HG03025 (cell line): ENCODE measurements around the gene ATAD3C.

ENCODE experiments used
- ATAC-seq: cut with Tn5 transposase; IDR thresholded peaks from one replicate; pipeline ENCODE4 v1.9.1; 2021; ENCODE audit warnings: mild to moderate bottlenecking, moderate library complexity; ENCODE audit not compliant: unreplicated experiment, low FRiP score

The ATAD3C gene

DNA sequence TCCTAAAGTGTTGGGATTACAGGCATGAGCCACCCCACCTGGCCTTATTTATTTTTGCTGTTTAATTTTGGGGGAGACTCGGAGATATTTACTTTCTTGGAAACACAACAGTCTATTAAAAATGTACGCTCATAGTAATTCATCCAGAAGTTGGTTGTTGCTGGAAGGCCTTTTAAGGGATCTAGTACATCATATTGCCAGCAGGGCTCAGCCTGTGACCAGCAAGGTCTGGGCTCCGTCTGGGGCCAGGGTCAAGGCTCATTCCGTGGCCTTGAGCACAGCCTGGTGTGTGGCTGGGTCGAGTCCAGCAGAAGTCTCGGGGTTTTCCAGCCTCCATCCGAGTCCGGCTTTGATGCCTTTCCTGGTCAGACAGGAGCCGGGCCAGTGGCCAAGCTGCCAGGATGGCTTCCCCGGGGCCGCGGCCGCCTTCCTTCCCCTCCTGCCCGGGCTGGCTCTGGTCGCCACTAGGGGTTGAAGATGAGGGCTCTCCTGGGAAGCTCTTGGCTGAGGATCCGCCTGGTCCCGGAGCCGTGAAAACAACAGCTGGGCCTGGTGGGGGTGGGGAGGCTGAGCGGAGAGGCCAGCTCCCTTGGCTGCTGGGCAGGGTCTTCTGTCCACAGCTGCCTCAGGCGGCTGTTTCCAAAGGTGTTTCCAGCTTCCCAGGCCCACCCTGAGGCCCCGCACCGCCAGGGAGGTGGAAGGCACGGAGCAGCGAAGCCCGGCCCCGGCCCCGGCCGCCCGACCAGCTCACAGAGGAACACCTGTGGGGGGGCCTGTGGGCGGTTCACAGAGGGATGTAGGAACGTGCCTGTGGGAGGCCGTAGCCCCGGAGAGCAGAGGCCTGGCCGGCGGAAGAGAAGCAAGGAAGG is 19.1 kb upstream of the ATAD3C start:
- ATAC-seq = no peak

DNA sequence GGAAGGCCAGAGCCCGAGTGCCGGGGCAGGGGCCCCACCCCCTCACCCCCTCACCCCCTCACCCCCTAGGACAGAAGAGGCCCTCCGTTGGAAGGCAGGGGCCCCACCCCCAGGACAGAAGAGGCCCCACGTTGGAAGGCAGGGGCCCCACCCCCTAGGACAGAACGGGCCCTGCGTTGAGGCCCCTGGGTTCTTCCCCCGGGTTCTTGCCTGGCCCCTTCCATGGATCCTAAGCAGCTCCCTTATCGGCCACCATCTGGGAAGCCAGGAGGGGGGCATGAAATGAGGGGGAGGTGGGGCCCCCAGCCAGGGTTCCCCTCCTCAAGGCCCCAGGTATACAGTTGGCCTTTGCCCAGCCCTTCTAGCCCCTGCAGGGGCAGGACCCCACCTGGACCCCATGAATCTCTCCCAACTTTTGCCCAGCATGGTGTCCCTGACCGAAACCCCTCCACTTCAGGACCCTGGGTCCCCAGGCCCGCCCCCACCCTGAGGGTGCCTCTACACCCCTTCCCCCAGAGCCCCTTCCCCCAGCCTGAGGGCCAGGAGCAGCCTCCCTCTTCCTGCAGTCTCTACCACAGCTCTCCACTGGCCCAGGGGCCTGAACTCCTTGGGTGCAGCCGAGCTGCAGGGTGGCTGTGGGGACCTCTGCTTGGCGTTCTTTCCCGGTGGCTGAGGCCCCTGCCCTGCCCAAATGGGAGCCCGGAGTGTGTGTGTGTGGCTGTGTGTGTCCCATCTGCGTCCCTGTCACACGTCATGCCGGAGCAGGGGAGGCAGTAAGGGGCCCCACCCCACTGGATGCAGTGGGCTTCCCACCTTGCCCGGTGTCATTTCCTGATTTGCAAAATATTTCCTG is 18.3 kb upstream of the ATAD3C start:
- no peak for ATAC-seq

DNA sequence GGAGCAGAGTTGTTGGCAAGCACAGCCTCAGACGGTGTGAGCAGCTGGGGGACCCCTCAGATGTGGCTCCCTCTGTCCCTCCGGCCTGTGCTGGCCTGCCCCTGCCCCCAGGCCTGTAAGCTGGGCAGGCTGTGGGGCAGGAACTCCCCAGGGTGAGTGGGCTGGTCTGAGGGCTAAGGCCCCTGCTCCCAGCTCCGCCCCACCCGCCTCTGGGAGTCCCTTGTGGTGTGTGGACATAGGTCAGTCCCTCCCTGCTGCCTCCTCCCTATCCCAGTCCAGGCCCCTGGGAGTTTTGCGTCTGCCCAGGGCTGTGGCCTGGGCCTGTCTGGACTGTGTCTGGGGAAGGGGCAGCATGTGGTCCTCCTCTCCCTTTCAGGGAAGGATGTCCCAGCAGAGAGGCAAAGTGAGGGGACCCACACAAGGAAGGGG is 17.6 kb upstream of the ATAD3C start:
- no peak for ATAC-seq

DNA sequence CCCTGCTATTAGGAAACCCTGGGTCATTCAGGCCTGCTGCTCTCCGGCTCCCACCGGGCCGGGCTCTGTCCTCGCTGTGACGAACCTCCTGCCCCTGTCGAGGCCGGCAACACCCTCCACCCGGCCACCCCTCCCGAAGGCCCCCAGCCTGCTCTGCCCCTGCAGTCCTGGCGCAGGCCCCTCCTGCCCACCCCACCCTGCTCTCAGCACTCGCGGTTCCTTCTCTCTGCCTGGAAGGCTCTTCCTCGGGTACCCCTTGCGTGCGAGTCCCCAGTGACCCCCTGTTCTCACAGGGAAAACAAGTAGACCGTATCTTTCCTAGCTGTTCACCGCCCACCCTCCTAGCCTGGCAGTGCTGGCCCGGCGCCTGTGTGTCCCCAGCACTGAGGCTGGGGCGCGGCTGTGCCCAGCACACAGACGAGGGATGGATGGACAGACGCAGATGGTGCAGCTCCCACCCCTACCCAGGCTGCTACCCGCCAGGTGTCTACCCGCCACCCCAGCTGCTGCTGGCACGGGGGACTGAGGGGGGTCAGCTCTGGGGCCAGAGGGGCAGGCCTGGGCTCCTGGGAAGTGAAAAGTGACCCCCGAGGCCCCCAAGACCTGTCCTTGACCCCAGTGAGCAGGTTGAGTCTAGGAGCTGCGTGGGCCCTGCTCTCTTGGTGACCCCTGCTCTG is 17.1 kb upstream of the ATAD3C start:
- no peak for ATAC-seq

DNA sequence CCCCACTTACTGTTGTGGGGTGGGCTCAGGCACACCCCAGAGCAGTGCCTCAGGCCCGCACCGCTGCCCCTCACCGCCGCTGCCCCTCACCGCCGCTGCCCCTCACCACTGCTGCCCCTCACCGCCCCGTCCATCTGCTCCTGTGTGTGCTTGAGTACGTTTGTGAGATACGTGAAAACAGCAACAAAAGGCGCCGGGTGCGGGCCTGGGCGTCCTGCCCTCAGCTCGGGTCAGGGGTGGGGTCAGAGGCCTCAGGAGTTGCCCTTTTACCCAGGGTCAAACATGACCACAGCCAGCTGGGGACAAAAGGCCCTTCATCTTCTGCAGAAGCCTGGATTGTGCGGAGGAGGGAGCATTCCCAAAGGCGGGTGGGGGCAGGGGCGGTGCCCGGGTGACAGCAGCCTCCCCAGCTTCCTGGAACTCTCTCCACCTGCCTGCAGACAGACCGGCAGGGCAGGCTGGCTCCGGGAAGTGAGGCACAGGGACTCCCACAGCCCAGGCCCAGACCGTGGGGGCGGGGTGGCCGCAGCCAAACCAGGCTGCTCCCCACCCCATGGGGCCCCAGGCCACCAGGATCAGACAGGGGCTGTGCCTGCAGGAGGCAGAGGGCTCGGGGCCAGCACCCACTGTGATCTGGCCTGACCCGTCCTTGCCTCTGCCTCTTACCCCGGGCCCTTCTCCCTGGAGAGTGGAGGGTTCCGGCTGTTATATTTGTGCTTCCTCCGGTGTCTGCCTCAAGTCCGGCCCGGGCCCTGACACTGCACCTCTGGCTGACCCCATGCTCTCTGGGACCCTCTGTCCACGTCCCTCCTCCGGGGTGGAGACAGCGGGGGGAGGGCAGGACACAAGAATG is 16.3 kb upstream of the ATAD3C start:
- ATAC-seq = no peak

DNA sequence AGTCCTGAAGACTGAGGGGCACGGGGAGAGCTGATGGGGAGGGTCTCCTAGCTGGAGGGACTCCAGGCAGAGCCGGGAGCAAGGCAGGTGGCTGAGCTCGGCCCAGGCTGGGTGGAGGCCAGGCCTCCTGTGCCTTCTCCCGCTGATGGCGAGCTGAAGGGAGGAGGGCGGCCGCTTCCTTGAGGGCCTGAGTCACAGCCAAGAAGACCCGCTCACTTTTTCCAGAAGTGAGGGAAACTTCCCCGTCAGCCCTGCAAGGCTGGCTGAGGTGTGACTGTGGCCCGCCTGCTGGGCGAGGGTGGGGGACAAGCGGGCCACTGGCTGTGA is 15.7 kb upstream of the ATAD3C start:
- no peak for ATAC-seq

DNA sequence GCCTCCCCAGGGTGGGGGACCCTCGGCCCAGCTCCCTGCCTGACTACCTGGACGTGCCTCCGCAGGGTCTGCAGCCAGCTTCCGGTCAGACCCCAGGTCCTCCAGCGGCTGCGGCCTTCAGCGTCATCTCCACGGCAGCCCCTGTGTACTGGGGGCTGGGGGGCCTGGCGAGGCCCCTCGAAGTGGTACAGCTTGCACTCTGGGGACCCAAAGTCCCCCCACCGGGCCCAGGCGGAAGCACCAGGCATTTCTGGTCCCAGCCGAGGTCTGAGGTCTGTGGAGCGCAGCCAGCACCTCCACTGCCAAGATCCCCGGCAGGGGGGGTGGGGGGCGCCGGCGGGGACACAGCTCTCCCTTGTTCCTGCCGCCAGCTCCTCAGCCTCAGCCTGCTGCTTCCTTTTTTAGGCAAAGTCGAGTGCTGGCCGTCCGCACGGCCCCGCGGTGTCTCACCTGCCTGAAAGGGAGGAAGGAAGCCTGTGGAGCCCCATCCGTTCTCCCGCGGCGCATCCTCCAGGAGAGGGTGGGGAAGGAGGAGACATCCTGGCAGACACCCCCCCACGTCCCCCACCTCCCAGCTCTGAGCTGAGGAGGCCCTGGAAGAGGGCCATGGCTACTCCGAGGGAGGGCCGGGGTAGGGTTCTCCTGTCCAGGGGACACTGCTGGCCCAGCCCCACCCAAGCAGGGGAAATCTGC is 15.2 kb upstream of the ATAD3C start:
- ATAC-seq = no peak

DNA sequence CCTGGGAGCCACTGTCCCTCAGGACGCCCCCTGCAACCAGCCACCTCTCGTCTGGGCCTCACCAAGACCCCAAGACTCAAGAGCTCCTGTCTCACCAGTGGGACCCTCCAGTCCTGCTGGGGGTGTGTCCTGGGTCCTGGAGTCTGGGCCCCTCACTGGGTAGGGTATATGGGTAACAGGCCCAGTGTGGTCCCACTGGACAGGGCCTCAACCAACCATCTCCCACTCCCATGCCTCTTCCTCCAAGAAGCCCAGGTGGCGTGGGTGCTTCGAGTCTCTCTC is 14.7 kb upstream of the ATAD3C start:
- ATAC-seq = no peak

DNA sequence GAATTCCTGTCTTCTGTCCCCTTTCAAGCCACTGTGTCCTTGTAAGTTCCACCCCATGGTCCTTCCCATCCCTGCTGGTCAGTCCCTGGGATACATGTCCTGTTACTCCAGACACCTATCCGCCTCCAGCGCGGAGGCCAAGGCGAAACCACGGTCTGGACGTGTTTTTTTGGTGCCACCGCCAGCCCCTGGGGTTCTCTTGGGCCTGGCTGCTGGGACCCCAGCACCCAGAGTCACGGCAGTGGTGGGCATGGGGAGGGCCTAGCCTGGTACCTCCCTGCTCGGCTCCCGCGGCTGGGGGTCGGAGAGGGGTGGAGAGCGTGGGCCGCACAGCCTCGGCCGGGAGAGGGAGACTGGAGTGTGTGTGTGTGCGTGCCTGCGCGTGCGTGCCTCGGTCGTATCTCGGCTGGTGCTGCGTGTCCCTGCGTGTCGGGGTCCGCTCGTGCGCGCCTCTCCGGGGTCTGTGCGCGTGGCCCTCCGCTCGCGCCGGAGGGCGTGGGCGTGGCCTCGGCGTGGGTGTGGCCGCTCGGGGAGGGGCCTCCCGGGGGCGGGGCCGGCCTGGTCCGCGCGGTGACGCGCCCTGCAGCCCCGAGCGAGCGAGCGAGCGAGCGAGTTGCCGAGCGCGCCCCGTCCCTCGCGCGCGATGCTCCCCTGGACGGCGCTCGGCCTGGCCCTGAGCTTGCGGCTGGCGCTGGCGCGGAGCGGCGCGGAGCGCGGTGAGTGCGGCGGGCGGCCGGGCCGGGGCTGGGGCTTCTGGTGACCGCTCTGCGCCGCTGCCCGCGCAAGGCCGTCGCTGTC is 14.2 kb upstream of the ATAD3C start, which contains the start of gene VWA1:
Gene VWA1 (plus strand): TSS at position 585 of the 798 bp plus-strand sequence. CDS start 59 bp downstream, at position 644.
- no peak for ATAC-seq

DNA sequence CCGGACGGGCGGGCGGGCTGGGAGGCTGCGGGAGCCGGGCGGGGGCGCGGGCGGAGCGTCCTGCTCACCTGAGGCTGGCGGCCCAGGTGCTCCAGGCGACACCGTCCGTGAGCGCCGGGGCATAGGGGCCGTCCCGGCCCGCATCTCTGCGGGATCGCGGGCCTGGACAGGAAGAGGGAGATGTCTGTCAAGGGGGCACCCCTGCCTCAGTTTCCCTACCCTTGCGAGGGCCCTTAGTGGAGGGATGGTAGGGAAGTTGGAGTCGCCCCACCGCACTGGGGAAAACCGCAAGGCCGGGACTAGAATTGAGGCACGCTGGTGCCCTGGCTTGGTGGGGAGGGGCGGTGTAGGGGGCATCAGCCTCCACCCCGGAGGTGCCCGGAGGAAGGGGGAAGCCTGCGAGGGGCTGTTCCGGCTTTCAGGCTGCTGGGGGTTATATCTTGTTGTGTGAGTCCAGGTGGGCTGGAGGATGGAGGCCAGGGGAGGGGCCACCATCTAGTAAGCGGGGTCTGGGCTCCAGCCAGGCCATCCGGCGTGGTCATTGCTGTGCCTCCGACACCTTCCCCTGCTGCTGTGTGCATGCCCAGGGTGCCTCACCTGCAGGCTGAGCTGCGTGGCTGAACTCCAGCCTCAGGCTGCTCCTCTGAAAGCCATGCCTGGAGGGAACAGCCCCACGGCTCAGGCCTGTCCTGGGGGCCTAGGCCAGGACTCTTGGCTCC is 13.4 kb upstream of the ATAD3C start:
- no peak for ATAC-seq

DNA sequence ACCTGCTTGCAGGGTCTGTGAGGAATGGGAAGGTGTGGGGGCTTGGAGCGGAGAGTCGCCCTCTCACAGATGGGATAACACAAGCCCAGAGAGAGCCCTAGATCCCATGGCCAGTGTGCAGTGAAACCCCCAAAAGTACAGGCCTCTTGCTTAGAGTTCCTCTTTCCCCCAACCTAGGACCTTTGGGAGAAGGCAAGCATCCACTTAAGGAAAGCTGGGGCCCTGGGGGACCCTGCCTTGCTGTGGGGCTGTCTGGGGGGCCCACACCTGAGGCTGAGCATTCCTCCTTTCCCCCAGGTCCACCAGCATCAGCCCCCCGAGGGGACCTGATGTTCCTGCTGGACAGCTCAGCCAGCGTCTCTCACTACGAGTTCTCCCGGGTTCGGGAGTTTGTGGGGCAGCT is 12.9 kb upstream of the ATAD3C start:
- ATAC-seq = no peak

DNA sequence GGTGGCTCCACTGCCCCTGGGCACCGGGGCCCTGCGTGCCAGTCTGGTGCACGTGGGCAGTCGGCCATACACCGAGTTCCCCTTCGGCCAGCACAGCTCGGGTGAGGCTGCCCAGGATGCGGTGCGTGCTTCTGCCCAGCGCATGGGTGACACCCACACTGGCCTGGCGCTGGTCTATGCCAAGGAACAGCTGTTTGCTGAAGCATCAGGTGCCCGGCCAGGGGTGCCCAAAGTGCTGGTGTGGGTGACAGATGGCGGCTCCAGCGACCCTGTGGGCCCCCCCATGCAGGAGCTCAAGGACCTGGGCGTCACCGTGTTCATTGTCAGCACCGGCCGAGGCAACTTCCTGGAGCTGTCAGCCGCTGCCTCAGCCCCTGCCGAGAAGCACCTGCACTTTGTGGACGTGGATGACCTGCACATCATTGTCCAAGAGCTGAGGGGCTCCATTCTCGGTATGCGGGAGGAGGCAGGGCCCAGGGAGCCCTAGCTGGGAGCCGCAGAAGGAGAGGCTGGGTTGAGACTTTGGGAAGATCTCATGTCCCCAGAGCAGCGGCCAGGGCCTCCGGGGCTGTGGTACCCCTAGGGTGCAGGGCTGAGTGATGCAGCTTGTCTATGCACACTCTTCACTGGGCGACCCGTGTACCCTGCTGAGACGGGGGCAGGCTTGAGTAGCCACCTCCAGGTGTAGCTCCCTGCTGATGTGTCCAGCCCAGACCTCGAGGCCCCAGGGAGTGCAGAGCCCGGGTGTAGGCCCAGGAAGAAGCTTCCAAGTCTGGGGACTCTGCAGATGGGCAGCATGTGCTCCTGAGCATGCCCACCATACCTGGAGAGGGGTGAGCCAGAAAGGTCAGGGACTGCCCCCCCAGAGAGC is 12.2 kb upstream of the ATAD3C start:
- ATAC-seq = no peak

DNA sequence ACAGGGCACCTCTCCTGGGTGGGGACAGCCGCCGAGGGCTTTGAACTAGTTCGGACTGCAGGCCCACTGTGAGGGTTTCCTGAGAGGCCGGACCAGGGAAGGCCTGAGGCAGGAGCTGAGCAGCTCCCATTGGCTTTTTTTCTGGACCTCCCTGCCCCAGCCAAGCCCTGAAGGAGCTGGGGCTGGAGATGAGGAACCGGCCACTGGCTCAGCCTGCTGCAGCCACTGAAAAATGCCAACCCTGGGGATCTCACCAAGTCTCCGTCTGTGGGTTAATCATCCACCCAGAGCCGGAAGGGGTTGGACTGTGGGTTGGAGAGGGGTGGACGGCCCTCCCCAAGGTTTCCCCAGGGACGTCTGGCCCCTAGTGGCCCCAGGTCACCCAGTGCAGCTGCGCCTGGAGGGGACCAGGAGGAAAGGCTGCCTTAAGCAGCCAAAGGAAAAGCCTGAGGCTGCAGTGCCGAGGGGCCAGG is 11.5 kb upstream of the ATAD3C start:
- no peak for ATAC-seq

DNA sequence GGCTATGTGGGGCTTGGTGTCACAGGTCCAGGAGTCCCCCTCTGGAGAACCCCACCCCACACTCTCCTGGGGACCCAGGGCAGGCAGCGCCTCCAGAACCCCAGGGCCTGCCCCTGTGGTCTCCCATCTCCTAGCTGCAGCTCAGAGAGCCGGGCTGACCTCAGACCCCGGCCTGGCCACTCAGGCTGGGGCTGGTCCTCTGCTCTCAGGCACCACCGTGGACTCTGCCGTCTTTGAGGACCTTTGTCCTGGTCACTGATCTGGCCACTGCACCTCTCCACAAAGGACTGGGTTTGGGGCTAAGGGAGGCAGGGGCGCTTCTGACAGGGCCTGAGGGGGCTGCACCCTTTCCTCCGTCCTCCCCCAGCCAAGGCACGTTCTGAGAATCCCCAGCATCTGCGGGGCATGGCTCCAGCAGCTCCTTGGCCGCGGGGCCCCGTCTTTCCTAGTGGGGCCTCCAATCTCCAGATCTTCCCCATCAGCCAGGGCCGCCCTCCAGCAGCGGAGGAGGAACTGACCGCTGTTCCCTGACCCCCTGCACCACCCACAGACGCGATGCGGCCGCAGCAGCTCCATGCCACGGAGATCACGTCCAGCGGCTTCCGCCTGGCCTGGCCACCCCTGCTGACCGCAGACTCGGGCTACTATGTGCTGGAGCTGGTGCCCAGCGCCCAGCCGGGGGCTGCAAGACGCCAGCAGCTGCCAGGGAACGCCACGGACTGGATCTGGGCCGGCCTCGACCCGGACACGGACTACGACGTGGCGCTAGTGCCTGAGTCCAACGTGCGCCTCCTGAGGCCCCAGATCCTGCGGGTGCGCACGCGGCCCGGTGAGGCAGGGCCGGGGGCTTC is 10.7 kb upstream of the ATAD3C start:
- ATAC-seq = no peak

DNA sequence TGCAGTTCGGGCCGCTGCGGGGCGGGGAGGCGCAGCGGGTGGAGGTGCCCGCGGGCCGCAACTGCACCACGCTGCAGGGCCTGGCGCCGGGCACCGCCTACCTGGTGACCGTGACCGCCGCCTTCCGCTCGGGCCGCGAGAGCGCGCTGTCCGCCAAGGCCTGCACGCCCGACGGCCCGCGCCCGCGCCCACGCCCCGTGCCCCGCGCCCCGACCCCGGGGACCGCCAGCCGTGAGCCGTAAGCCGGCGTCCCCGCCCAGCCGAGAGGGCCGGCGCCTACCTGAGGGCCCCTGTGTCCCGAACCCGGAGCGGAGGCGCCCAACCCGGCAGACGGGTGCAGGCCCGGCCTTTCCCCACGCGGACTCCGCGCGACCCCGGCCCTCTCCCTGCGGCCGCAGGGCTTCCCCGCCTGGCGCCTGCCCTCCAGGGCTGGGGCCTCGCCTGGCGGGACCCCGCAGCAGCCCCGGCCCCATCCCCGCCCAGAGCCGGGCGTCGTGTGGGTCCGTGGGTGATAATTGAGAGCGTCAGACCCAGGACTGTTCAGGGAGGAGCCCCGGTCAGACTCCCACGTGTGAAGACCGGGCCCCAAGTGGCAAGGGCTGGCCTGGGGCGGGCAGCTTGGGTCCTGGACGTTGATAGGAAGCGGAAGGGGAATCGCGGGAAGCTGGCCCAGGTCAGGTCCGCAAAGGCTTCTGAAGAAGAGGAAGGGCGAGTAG is 9.8 kb upstream of the ATAD3C start:
- no peak for ATAC-seq
